ENCODE measurements around the gene TMEM167B. TPM values are rescaled to one million over a fixed set of nuclear protein-coding genes. Genes with fewer than 3 reads are reported as not detected.
A peak's percentile ranks its signal among the peaks of the same experiment; 100 is the strongest.

The TMEM167B gene
- total RNA-seq, 3 donors from 2014 or later (not counting 1 experiment from before 2014, with no cell fraction given), result 61.2 to 73.0 (median 71.8) TPM

- no peak for DNase-seq
- H3K9me3 ChIP-seq (ENCODE audit: control insufficient read depth, insufficient read depth, low read length), result no peaks in the 10 kb centered on the region
- TF ChIP-seq CTCF (IDR thresholded peaks at IDR 0.05), result no peak
- H3K4me1 ChIP-seq (ENCODE audit: control insufficient read depth, insufficient read depth, low read length), result peaks cover 21% of the 10 kb centered on the region
- no peaks in the 10 kb centered on the region for H3K9me3 Mint-ChIP-seq
- H3K27ac ChIP-seq (ENCODE audit: low read length), result no peak overlapping the region
- H3K27ac Mint-ChIP-seq, result peak overlapping the region; percentile 95 to 97
- no peaks in the 10 kb centered on the region for H3K36me3 ChIP-seq (ENCODE audit: control insufficient read depth, insufficient read depth, low read length)
- peaks cover 21 to 29% of the 10 kb centered on the region in 2 donors for H3K4me1 Mint-ChIP-seq
- intact Hi-C loops (cut with micrococcal nuclease), result loop anchor here (1.0 to 5.0 kb wide), 6 partner anchors 11 to 283 kb away; partner anchors contain the start of genes CLCC1, GPSM2 and WDR47
- WGBS (ENCODE audit: insufficient coverage), result 74% methylated on average over 4 of the region's 5 CpGs
- peak overlapping the region; percentile 96 for H3K4me3 Mint-ChIP-seq
- no peak overlapping the region for H3K4me3 ChIP-seq (ENCODE audit: low read length)
- H3K36me3 Mint-ChIP-seq, result no peaks in the 10 kb centered on the region
- ATAC-seq, result no peak
- no peaks in the 10 kb centered on the region for H3K27me3 ChIP-seq (ENCODE audit: control insufficient read depth, insufficient read depth, low read length)
- peaks cover 15 to 20% of the 10 kb centered on the region in 2 donors for H3K27me3 Mint-ChIP-seq (ENCODE audit: low read depth in 2 of 2)
Observed at GRCh38 chr1:109111386-109112055, 21.0 kb downstream of the TMEM167B start.

- Mint-ChIP-seq H3K9me3 (no peaks in the 10 kb centered on the region), H3K27ac (peak overlapping the region; percentile 95 to 97), H3K36me3 (no peaks in the 10 kb centered on the region), H3K4me3 (peak overlapping the region; percentile 96), H3K27me3 (ENCODE audit: low read depth in 2 of 2) (peaks cover 15 to 20% of the 10 kb centered on the region in 2 donors), H3K4me1 (peaks cover 21 to 29% of the 10 kb centered on the region in 2 donors)
- H3K27ac ChIP-seq (ENCODE audit: low read length), result peak overlapping the region; percentile 22
- H3K36me3 ChIP-seq (ENCODE audit: control insufficient read depth, insufficient read depth, low read length), result no peaks in the 10 kb centered on the region
- intact Hi-C loops (cut with micrococcal nuclease), result loop anchor here (1.0 to 5.0 kb wide), 6 partner anchors 12 to 284 kb away; partner anchors contain the start of genes CLCC1, GPSM2 and WDR47
- ATAC-seq, result peak in 1 of 3 donors; percentile 28
- TF ChIP-seq CTCF (IDR thresholded peaks at IDR 0.05), result no peak
- peak in 1 of 2 donors; percentile 57 for DNase-seq
- no peaks in the 10 kb centered on the region for H3K9me3 ChIP-seq (ENCODE audit: control insufficient read depth, insufficient read depth, low read length)
- 33% methylated on average over 10 of the region's 10 CpGs for WGBS (ENCODE audit: insufficient coverage)
- peaks cover 21% of the 10 kb centered on the region for H3K4me1 ChIP-seq (ENCODE audit: control insufficient read depth, insufficient read depth, low read length)
- no peak overlapping the region for H3K4me3 ChIP-seq (ENCODE audit: low read length)
- H3K27me3 ChIP-seq (ENCODE audit: control insufficient read depth, insufficient read depth, low read length), result no peaks in the 10 kb centered on the region
Observed at GRCh38 chr1:109112056-109112651, 21.6 kb downstream of the TMEM167B start.

- H3K9me3 ChIP-seq (ENCODE audit: control insufficient read depth, insufficient read depth, low read length), result no peaks in the 10 kb centered on the region
- Mint-ChIP-seq H3K27ac (peak overlapping the region; percentile 95 to 97), H3K27me3 (ENCODE audit: low read depth in 2 of 2) (peaks cover 15 to 22% of the 10 kb centered on the region in 2 donors), H3K9me3 (no peaks in the 10 kb centered on the region), H3K4me3 (peak overlapping the region; percentile 96), H3K4me1 (peaks cover 21 to 29% of the 10 kb centered on the region in 2 donors), H3K36me3 (no peaks in the 10 kb centered on the region)
- intact Hi-C loops (cut with micrococcal nuclease), result loop anchor here (1.0 to 5.0 kb wide), 6 partner anchors 12 to 284 kb away; partner anchors contain the start of genes CLCC1, GPSM2 and WDR47
- peak overlapping the region; percentile 22 for H3K27ac ChIP-seq (ENCODE audit: low read length)
- no peaks in the 10 kb centered on the region for H3K27me3 ChIP-seq (ENCODE audit: control insufficient read depth, insufficient read depth, low read length)
- ATAC-seq (peak; percentile 73 to 86 (median 76)), DNase-seq (peak; percentile 90 to 94)
- no peaks in the 10 kb centered on the region for H3K36me3 ChIP-seq (ENCODE audit: control insufficient read depth, insufficient read depth, low read length)
- 9% methylated on average over 31 of the region's 31 CpGs for WGBS (ENCODE audit: insufficient coverage)
- peaks cover 21% of the 10 kb centered on the region for H3K4me1 ChIP-seq (ENCODE audit: control insufficient read depth, insufficient read depth, low read length)
- TF ChIP-seq CTCF (IDR thresholded peaks at IDR 0.05), result peak; percentile 99
- H3K4me3 ChIP-seq (ENCODE audit: low read length), result peak overlapping the region; percentile 19
Observed at GRCh38 chr1:109112652-109113285, 22.2 kb downstream of the TMEM167B start.
